ENCODE measurements around the gene VPS33A. TPM values are rescaled to one million over a fixed set of nuclear protein-coding genes. Genes with fewer than 3 reads are reported as not detected.

Gene VPS33A
- total and polyA plus RNA-seq, 2 of the 13 experiments (the other 11 are each of a cell fraction or from before 2014, with no cell fraction given) = 11.0 to 43.6 TPM

- H3K9ac ChIP-seq (ENCODE audit: insufficient read depth, low read depth, low read length) = no peak overlapping the region
- ATAC-seq (no peak), FAIRE-seq (no peak), DNase-seq (ENCODE audit: low spot score) (no peak)
- BruUV-seq (replicated peaks) = no TSS peak
- peaks cover 5 to 32% of the 10 kb centered on the region in 2 experiments for H3K36me3 ChIP-seq (replicated peaks in 1 of 2; ENCODE audit: control insufficient read depth in 1 of 2, insufficient read depth in 2 of 2, low read length in 2 of 2)
- in situ Hi-C loops (cut with HindIII; ENCODE audit: extremely low pct_ligation_motif_present, low pct_unique_long_range_greater_than_20kb) = no loop called here
- no peaks in the 10 kb centered on the region for H3K79me2 ChIP-seq (ENCODE audit: insufficient read depth, low read length)
- no peak overlapping the region for H3K4me2 ChIP-seq (ENCODE audit: low read depth, low read length)
- H3K9me3 ChIP-seq (ENCODE audit: low read length) = no peaks in the 10 kb centered on the region
- intact Hi-C loops (cut with micrococcal nuclease; ENCODE audit: unreplicated experiment) = no loop called here
- no peak overlapping the region for H3K4me3 ChIP-seq (replicated peaks in 1 of 3; ENCODE audit: insufficient read depth in 1 of 3, low read depth in 2 of 3, low read length in 3 of 3)
- no peaks in the 10 kb centered on the region for H3K4me1 ChIP-seq (ENCODE audit: insufficient read depth, low read length)
- WGBS (ENCODE audit: low lambda C conversion rate) = 96% methylated on average over 14 of the region's 14 CpGs
- no peak overlapping the region for H3K27ac ChIP-seq (ENCODE audit: extremely low read length, insufficient read depth, low read length)
- POLR2A ChIA-PET = no interaction called here
- CTCF ChIA-PET (ENCODE audit: low intra/inter-chr PET ratio, low total read pairs) = no interaction called here
- H2AFZ ChIP-seq (ENCODE audit: low read length) = no peak overlapping the region
- no peaks in the 10 kb centered on the region for H4K20me1 ChIP-seq (ENCODE audit: insufficient read depth, low read length)
- H3K27me3 ChIP-seq (ENCODE audit: control insufficient read depth in 1 of 2, insufficient read depth in 2 of 2, low read length in 2 of 2) = no peaks in the 10 kb centered on the region
- TF ChIP-seq ZNF281 (CRISPR knock-in tag; IDR thresholded peaks at IDR 0.05; ENCODE audit: borderline replicate concordance) = no peak
- no peak for TF ChIP-seq ZNF550 (CRISPR knock-in tag; IDR thresholded peaks at IDR 0.05; ENCODE audit: borderline replicate concordance)
- no peak for TF ChIP-seq ZNF512 (CRISPR knock-in tag; IDR thresholded peaks at IDR 0.05)
- TF ChIP-seq ARNT (IDR thresholded peaks at IDR 0.05) = no peak
- TF ChIP-seq IRF9 (CRISPR knock-in tag; IDR thresholded peaks at IDR 0.05; ENCODE audit: borderline replicate concordance) = no peak
- TF ChIP-seq ZBTB34 (CRISPR knock-in tag; IDR thresholded peaks at IDR 0.05) = no peak
- no peak for TF ChIP-seq SRY (CRISPR knock-in tag; IDR thresholded peaks at IDR 0.05)
- TF ChIP-seq ETS1 (CRISPR knock-in tag; IDR thresholded peaks at IDR 0.05) = no peak
- TF ChIP-seq ZFP41 (CRISPR knock-in tag; IDR thresholded peaks at IDR 0.05; ENCODE audit: borderline replicate concordance) = no peak
- TF ChIP-seq RNF219 (CRISPR knock-in tag; IDR thresholded peaks at IDR 0.05) = no peak
- no peak for TF ChIP-seq ZFP36 (IDR thresholded peaks at IDR 0.05; ENCODE audit: borderline replicate concordance, low read depth, low read length, partially characterized antibody)
- TF ChIP-seq ZSCAN12 (CRISPR knock-in tag; IDR thresholded peaks at IDR 0.05) = no peak
- no peak for TF ChIP-seq ZKSCAN5 (CRISPR knock-in tag; IDR thresholded peaks at IDR 0.05)
Measured at GRCh38 chr12:122298071-122298748, 31.9 kb upstream of the VPS33A start.

All from HepG2 (cell line).